Mesenteric fat pad (tissue), 1 donor: ENCODE results near the gene ACP7. TPM values are rescaled to one million over a fixed set of nuclear protein-coding genes. Genes with fewer than 3 reads are reported as not detected.
"Not testable (repeated sequence)": the region's sequence is repeated elsewhere in the genome, so short reads cannot be mapped to it uniquely, and the experiment has no call there.

ENCODE experiments used
- DNase-seq: peaks from one replicate; pipeline ENCODE4 v3.0.0-alpha.2; 2020; ENCODE audit warnings: low spot score
- total RNA-seq: library from RNA; stranded (reverse); fragmentation: NEBNext Ultra II Directional; extraction: Animal tissue kit (Norgen Biotek cat#: 25700); gene quantifications from one replicate; pipeline ENCODE4 v1.2.1, GENCODE V29; 2021
- donor health status: DM: yes; HTN: yes; CAD: no.

Gene ACP7
- total RNA-seq, 1 donor from 2014 or later: not detected

DNA sequence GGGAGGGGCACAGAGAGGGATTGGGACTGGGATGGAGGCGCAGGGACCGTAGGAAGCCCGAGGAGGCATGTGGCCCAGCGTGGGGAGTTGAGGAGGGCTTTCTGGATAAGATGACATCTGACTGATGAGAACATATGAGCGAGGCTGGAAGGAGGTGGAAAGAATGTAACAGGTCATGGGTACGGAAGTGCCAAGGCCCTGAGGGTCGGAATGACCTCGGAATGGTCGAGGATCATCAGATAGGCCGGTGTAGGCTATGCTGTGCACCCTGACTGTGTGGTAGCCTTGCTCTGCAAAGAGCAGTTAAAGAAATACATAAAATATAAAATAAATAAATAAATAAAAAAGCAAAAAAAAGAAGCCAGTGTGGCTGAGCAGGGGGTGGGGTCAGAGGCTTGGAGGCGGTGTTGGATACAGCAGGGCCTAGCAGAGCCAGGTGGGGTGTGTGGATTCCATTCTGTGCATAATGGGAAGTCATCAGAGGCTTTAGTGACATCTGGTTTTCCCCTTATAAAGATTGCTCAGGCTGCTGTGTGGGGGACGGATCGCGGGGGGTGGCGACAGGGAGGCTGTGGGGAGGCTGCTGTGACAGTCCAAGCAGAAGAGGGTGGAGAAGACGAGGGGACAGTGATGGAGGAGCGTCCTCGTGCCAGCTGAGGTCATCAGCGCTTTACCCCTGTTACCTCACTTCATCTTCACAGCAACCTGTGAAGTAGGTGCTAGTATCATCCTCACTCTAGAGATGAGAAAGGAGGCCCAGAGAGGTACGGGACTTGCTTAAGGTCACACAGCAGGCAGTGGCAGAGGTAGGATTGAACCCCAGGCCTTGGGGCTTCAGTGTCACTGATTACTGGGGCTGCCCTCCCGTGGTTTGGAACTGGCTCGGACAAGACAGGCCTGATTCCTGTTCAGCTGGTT lies 46.4 kb downstream of the ACP7 start:
- DNase-seq: no peak

DNA sequence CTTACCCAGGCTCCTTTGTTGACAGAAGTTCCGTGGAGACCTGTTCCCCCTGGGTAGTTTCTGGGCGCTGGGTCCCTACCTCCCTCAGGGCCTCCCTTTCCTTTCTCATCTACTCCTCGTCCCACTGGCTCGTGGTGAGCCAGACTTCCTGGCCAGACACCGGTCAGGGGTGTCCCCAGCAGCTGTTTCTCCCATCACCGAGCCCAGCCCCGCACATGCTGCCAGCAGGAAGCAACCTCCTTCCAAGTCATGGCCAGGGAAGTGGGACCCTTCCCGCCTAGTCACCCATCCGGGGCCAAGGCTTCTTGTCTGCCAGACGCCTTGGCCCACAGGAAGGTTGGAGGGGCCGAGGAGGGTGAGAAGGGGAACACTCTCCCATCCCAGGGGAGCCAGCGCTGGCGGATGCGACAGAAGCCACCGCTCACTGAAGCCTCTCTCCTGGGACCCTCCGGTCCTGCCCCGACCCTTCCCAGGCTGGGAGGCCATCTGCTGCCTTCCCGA lies 47.1 kb downstream of the ACP7 start:
- DNase-seq: no peak

DNA sequence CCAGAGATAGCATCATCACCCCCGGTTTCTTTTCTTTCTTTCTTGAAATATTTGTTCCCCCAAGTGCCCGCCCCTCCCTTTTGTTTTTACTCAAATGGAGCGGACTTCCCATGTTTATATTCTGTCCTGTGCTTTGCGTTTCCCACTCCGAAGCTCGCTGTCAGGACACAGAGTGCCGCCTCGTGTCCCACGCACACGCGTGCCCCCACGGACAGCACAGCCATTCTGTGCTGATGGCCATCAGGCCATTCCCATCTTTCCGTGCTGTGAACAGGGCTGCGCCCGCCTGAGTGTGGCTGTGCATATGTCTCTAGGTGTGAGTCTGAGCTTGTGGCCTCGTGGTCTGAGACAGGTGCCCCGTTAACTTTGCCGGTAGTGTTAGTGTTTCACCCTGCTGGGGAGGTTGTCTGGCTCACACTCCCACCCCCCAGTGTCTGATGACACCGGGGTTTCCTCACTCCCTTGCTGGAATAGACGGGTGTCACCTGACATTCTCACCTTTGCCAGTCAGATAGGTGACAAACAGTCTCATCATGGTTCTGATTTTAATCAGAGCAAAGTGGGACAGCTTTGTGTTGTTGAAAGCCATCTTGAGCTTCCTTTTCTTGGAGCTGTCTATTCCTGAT lies 48.3 kb downstream of the ACP7 start:
- DNase-seq: no peak

DNA sequence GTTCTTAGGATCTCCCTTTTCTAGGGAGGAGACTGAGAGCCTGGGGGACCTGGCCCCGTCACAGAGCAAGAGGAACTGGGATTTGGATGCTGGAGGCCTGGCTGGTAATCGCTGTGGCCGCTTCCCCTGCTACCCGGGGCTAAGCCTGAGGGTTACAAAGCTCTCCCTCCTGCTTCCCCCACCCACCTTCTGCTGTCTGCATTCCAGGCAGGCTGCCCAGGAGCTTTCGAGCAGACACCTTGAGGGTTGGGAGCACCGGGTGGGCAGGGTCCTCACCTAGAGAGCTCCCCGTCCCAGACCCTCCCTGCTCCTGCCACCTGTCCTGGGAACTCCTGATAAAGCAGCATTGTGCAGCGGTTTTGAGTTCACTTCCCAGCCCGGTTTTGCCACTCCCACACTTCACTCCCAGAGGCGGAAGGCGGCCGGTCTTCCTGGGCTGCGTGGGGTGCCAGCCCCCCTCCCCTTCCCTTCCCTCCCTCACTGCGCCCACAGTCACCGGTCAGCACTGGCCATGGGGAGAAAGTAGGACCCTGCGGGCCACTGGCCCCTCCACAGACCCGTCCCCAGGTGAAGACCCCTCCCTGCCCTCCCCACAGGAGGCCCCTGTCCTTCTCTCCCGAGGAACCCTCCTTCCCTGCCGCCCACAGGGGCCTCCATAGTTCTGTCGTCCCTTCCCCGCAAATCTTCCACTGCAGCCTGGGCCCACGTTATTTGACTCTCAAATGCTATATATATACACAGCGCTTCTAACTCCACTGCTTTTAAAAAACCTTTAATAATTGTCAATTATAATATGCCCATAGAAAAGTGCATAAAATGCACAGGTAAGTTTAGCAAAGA lies 49.5 kb downstream of the ACP7 start:
- no peak for DNase-seq

DNA sequence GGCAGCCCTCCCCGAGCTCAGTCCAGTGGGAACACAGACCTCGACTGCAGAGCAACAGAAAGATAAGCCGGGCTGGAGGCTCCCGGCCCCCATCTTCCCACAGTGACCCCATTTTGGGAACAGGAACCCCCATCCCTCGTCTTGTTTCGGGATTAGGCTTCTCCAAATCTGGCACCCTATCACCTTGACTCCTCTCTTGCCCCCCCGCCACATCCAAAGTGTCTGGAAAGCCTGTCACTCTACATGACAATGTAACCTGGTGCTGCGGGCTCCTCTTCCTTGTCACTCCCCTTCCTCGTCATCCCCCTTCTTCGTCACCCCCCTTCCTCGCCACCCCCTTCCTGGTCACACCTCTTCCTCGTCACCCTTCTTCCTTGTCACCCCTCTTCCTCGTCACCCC lies 51.5 kb downstream of the ACP7 start:
- DNase-seq: no peak

DNA sequence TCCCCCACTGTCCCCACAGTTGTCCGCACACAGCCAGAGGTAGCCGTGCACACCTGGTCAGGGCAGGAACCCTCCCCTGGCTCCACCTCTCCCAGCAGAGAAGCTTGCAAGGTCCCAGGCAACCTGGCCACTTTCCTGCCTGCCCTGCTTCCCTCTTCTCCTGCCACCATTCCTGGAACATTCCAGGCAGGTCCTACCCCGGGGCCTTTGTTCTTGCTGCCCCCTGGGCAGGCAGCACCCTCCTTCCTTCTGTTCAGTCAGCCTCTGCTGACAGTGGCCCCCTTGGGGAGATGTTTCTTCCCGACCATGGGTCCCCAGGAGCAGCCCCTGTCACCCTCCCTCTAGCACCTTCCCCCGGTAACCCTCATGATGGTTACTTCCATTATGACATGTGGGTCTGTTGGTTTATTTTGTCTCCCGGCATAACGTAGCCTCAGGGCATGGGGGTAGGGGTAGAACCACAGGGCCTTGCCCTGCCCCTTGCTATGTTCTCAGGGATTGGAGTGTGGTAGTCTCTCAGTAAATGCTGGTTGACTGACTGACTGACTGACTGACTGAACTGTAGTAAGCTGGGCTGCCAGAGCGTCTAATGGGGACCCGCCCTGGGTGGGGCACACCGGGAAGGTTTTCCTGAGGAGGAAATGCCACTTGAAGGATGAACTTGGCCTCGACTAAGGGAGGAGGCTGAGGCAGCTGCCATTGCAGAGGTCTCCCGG lies 52.2 kb downstream of the ACP7 start:
- DNase-seq: no peak

DNA sequence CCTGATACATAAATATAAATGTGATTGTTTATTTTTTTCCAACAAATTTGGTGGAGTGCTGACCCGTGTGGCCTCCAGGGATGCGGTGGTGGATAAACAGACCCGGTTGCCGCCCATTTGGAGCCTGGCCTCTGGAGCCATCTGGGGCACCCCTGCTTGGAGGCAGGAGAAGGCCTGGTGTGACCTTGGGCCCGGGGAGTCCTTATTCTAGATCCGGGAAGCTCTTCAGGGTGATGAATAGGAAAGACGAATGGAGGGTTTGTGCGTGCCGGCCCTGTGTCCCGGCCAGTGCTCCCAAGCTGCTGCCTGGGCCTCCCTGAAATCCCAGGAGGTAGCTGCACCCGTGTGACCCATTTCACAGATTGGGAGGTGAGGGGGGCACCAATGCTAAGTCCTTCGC lies 53.0 kb downstream of the ACP7 start:
- DNase-seq: no peak

DNA sequence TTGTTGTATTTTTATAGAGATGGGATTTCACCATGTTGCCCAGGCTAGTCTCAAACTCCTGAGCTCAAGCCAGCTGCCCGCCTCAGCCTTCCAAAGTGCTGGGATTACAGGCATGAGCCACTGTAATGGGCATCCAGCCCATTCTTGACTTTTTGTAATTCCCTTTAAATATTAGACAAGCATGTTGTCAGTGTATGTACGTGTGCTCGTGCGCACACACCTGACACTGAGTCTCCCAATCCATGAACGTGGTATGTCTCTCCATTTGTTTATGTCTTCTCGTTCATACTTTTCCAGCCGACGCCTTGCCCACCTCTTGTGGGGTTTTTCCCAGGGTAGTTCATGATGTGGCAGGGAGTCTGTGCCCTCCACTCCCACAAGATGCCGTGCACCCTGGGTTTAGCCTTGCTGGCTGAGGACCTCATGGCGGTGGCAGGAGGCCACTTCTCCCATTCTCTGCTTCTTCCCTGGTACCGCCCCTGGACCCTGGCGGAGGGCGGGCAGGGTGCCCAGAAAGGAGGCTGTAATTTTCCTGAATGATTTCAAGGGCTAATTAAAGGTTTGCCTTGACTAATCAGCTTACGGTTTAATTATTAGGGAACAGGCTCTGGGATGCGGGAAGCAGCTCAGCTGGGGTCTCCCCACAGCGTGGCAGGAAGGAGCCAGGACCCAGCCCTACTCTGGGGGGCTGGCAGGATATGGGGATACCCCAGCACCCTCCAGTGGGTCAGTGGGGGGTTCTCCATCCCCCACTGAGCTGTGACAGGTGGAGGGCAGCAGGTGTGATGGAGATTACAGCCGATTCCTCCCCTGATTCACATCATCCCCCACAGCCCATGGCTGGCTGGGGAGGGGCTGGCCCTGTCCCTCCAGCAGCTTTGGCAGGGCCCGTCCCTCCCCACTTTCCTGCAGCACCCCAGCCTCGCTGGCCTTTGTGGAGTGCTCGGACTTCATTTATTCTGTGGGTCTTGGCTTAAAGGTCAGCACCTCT lies 54.3 kb downstream of the ACP7 start:
- DNase-seq: no peak

DNA sequence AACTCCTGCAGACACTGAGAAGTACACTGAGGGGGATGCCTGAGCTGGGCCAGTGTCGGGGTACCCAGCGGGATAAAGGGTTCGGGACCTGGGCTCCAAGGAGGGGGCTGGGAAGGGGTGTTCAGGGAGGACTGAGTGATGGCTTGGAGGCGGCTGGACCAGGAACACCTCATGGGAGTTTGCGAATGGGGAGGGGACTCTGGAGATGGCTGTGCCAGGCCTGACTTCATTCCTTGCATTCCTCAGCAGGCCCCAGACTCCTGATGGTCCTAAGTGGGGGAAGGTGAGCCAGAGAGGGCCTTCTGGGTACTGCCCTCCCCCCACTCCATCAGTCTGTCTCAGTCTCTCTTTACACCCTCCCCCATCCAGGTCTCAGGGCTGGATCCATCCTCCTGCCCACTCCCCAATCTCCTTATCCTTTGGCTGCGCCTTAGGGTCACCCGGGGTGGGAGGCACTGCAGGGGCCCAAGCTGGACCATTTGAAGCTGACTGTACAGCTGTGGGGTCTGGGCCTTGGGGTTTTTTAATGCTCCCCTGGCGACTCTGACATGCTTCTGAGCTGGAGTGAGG lies 55.2 kb downstream of the ACP7 start:
- no peak for DNase-seq

DNA sequence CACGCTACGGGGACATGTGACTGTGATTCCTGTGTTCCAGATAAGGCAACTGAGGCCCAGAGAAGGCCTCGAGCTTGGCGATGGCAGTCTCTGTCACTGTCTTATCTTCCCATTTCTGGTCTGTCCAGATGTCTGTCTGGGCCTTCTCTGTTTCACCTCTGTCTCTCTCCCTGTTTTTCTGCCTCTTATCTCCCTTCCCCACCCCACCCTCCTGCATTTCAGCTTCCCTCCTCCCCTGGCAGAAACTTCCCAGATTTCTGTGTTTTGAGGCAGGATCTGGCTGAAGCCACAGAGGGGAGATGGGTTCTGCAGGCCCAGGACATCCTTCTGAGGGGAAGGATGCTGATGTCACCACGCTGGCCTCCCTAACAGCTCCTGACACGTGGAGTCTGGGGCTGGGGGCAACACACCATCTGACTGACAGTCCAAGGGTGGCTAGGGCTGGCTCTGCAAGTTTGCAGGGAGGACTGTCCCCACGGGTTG lies 55.8 kb downstream of the ACP7 start:
- DNase-seq: no peak

DNA sequence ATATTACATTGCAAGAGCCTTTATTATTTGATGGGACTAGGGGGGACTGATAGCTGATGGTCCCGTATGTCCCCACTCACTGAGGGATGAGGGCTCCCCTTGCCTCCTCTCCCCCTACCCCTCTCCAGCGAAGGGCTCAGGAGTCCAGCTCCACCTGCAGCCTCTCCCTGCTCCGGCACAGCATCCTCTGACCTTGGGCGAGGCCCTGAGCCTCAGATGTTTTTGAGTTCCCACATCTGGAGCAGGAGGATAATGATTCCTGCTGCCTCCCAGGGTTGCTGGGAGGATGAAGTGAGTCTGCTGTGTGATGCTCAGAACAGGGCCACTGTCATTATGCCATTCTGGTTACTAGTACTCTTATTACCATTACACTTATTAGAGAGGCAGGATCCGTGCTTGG lies 56.4 kb downstream of the ACP7 start:
- DNase-seq: no peak

DNA sequence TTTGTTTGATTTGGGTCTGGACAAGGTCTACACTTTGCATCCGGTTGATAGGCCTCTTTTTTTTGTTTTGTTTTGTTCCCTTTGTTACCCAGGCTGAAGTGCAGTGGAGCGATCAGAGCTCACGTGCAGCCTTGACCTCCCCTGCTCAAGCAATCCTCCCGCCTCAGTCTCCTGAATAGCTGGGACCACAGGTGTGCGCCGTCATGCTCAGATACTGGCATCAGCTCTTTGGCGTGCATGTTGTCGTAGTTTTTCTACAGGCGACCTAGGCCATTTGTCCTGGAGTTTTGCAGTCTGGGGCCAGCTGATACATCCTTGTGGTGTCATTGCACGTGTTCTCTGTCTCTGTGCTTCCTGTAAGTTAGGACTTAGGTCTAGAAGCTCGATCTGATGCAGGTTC lies 57.8 kb downstream of the ACP7 start:
- no peak for DNase-seq

DNA sequence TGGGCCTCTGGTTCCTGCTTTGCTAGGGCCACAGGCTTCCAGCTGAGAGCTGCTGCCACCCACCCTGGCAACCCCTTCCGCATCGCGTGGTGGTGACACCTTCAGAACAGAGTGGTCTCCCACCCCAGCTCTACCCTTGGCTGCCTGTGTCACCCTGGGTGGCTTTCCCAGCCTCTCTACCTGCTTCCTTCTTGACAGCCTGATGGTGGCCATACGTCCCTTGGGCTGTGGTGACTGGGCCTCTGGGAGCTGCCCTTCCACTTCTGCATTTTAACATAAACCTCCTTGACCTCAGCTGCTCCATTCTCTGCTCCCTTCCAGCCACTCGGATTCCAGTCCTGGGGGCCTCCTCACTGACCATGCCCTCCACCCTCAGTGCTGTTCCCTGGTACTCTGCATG lies 58.5 kb downstream of the ACP7 start:
- DNase-seq: no peak

DNA sequence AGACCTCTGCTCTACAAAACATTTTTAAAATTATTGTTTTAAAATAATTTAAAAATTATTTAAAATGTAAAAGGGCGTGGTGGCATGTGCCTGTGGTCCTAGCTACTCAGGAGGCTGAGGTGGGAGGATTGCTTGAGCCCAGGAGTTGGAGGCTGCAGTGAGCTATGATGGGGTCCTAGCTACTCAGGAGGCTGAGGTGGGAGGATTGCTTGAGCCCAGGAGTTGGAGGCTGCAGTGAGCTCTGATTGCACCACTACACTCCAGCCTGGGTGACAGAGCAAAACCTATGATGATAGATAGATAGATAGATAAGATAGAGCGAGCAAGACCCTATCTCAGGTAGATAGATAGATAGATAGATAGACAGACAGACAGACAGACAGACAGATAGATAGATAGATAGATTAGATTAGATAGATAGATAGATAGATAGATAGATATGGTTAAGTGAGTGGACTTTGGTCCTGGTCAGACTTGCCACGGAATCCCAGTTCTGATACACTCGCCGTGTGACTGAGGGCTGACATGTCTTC lies 59.7 kb downstream of the ACP7 start:
- DNase-seq: not testable (repeated sequence)

DNA sequence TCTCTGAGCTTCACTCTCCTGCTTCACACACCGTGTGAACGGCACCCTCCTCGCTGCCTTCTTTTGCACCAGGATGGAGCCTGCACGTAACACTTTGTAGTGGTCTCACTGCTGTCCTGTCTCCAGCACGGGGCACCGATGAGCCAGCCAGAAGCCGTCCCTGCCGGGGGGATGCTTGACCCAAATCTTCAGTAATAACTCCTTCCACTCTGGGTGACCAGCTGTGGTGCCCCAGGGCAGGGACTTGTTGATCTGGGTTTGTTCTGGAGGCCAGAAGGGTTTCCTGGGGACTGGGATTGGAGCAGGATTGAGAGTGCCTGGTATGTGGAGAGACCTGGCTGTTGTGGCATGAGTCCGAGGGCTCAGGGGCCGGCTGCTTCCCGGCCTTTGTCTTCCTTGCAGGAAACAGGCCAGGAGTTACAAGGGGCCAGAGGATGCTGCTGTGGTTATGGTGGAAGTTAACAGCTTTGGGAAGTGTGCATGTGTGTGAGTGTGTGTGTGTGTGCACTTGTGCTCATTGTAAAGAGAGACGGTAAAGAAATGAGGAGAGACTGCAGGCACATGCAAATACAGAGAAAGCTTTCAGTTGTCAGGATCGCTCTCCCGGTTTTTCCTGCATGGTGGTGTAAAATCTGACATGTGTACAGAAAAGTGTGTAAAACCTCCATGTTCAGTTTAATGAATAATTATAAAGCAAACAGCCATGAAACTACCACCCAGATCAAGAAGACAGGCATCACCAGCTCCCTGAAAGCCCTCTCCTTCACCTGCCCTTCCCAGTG lies 60.3 kb downstream of the ACP7 start:
- DNase-seq: no peak

DNA sequence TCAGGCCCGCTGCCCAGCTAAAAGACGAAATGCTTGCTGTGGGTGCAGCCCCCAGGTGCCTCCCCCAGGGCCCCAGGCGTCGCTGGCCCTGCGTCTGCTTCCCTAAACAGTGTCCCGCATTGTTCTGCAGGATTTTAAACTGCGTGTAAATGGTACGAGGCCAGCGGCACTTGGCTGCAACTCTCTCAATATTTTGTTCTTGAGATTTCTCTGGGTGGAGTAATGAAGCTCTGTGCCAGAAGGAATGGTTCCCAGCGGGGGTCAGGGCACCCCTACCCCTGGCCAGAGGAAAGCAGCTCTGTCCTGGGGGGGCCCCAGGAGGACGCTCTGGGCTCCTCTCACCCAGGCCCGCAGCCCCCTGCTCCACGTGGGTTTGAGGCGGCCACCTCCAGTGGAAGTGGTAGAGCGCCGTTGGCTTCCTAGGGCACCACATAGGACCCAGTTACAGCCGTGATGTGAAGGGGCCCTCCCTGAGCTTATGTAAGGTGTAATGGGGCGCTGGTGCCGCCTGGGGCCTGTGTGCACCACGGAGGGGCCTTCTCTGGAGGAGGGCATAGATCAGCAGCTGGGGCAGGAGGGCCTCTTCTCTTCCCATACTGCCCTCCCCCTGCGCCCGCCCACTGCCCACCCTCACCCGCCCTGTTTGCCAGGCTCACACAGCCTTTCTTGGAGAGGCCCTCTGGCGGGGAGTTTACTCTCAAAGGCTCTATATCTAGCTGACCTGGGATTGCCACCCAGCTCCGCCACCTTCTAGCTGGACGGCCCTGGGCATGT lies 61.2 kb downstream of the ACP7 start:
- no peak for DNase-seq

DNA sequence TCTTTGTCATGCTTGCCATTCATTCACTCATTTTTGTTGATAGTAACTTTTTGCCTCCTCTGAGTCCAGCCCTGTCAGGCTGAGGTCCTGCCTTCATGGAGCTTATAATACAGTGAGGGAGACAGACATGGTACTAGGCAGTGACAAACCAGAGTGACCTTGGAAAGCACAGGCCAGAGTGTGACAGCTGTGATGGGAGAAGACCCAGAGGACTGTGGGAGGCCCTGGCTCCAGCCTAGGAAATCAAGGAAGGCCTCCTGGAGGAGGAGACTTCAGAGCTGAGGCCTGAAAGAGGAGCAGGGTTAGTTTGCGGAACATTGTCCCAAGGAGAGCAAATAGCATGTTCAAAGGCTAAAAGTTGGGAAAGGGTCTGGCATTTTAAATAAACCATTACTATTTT lies 61.9 kb downstream of the ACP7 start:
- no peak for DNase-seq
